Esophagus (tissue), 2 donors: ENCODE measurements around the gene THOC6. TPM values are rescaled to one million over a fixed set of nuclear protein-coding genes. Genes with fewer than 3 reads are reported as not detected.
"Not testable (repeated sequence)": the region's sequence is repeated elsewhere in the genome, so short reads cannot be mapped to it uniquely, and the experiment has no call there.

ENCODE experiments used
- H3K27ac ChIP-seq, 2 donors: one replicate each; pipeline ENCODE4 v1.5.1; 2013; ENCODE audit warnings: low read depth in 2 of 2, mild to moderate bottlenecking in 2 of 2, inconsistent platforms in 1 of 2, low read length in 1 of 2, moderate library complexity in 1 of 2
- H3K27me3 ChIP-seq, 2 donors: one replicate each; pipeline ENCODE4 v1.6.1; 2013; ENCODE audit warnings: low read length in 2 of 2, control low read depth in 1 of 2, mild to moderate bottlenecking in 1 of 2; ENCODE audit not compliant: insufficient read depth in 2 of 2, control insufficient read depth in 1 of 2
- H3K36me3 ChIP-seq, 2 donors: one replicate each; pipeline ENCODE4 v1.6.1; 2013; ENCODE audit warnings: low read length in 1 of 2; ENCODE audit not compliant: control insufficient read depth in 2 of 2, insufficient read depth in 2 of 2
- H3K4me1 ChIP-seq, 2 donors: one replicate each; pipeline ENCODE4 v1.6.1; 2013; ENCODE audit warnings: low read length in 1 of 2; ENCODE audit not compliant: control insufficient read depth in 2 of 2, insufficient read depth in 2 of 2
- H3K4me3 ChIP-seq, 2 donors: one replicate each; pipeline ENCODE4 v1.5.1; 2013; ENCODE audit warnings: low read length in 2 of 2, mild to moderate bottlenecking in 2 of 2, low read depth in 1 of 2, moderate library complexity in 1 of 2
- H3K9me3 ChIP-seq, 2 donors: one replicate each; pipeline ENCODE4 v1.6.1; 2013; ENCODE audit warnings: mild to moderate bottlenecking in 2 of 2, low read depth in 1 of 2, low read length in 1 of 2, moderate library complexity in 1 of 2; ENCODE audit not compliant: control insufficient read depth in 2 of 2, insufficient read depth in 1 of 2
- WGBS, 2 donors: extraction: QIAGEN DNeasy Blood & Tissue Kit; methylation state at CpG; one replicate each; pipeline ENCODE4 v1.1.7; 2013; 5-methylcytosine and 5-hydroxymethylcytosine counted together
- polyA plus RNA-seq, 2 donors: library from polyadenylated mRNA; stranded (reverse); fragments of 200-250 nt; gene quantifications; one replicate each; pipeline ENCODE4 v1.2.3, GENCODE V29; 2013
- donor health status: healthy with polysubstance abuse.
- donor health status: Bipolar disorder and iron deficiency.

Gene THOC6
- polyA plus RNA-seq, 2 donors, result 24.3 to 37.2 TPM

- Histone ChIP-seq H3K9me3 (peaks cover 0 to 3% of the 10 kb centered on the region in 2 donors), H3K4me3 (no peak overlapping the region), H3K36me3 (no peaks in the 10 kb centered on the region), H3K27me3 (no peaks in the 10 kb centered on the region), H3K27ac (peak overlapping the region in 1 of 2 donors; percentile 42), H3K4me1 (peaks cover 0 to 7% of the 10 kb centered on the region in 2 donors)
- WGBS, 2 donors, result 56% methylated on average over 9 of the region's 9 CpGs
These were observed 51.2 kb downstream of the THOC6 start for GRCh38 chr16:3074860-3075522.

- Histone ChIP-seq H3K27me3 (no peaks in the 10 kb centered on the region), H3K27ac (peak overlapping the region; percentile 5 to 42), H3K36me3 (no peaks in the 10 kb centered on the region), H3K4me1 (peaks cover 0 to 7% of the 10 kb centered on the region in 2 donors), H3K9me3 (peaks cover 0 to 3% of the 10 kb centered on the region in 2 donors), H3K4me3 (no peak overlapping the region)
- 44 to 59% methylated on average over 10 of the region's 10 CpGs for WGBS, 2 donors
These were observed 51.7 kb downstream of the THOC6 start for GRCh38 chr16:3075523-3075915.

GRCh38 chr16:3075946-3076345 lies 52.1 kb downstream of the THOC6 start:
- not testable (repeated sequence) for H3K9me3 ChIP-seq, H3K4me1 ChIP-seq, H3K27me3 ChIP-seq, H3K36me3 ChIP-seq, H3K4me3 ChIP-seq
- 91 to 93% methylated on average over 4 to 6 of the region's 6 CpGs for WGBS, 2 donors
- H3K27ac ChIP-seq, result peak overlapping the region; percentile 16 to 42

- Histone ChIP-seq H3K4me3 (no peak overlapping the region), H3K9me3 (peaks cover 0 to 3% of the 10 kb centered on the region in 2 donors), H3K27me3 (no peaks in the 10 kb centered on the region), H3K36me3 (no peaks in the 10 kb centered on the region), H3K27ac (peak overlapping the region in 1 of 2 donors; percentile 19), H3K4me1 (peaks cover 0 to 7% of the 10 kb centered on the region in 2 donors)
- WGBS, 2 donors, result 59 to 62% methylated on average over 6 of the region's 6 CpGs
These were observed 52.7 kb downstream of the THOC6 start for GRCh38 chr16:3076577-3076976.

Other genes starting within 250 kb of the THOC6 start
- 100 to 1,000 TPM; 361 to 887 TPM for gene ELOB, start 246.8 kb upstream of the THOC6 start, polyA plus RNA-seq
- gene PRSS33, start 236.5 kb upstream of the THOC6 start, polyA plus RNA-seq, result not detected
- not detected for gene PRSS41, start 225.6 kb upstream of the THOC6 start, polyA plus RNA-seq
- 1 to 10 TPM in 1 of 2 donors, under 1 TPM in 1; 0.86 to 1.8 TPM for gene PRSS21, start 206.8 kb upstream of the THOC6 start, polyA plus RNA-seq
- 1 to 10 TPM in 1 of 2 donors, under 1 TPM in 1; 0.77 to 1.1 TPM for gene ZG16B, start 193.7 kb upstream of the THOC6 start, polyA plus RNA-seq
- 100 to 1,000 TPM; 109 to 281 TPM for gene PRSS22, start 165.9 kb upstream of the THOC6 start, polyA plus RNA-seq
- 10 to 100 TPM; 23.9 to 30.9 TPM for gene FLYWCH2, start 140.8 kb upstream of the THOC6 start, polyA plus RNA-seq
- gene FLYWCH1, start 112.1 kb upstream of the THOC6 start, polyA plus RNA-seq, result 10 to 100 TPM; 12.9 to 20.2 TPM
- 1 to 10 TPM; 1.6 to 1.8 TPM for gene KREMEN2, start 59.8 kb upstream of the THOC6 start, polyA plus RNA-seq
- gene PAQR4, start 54.7 kb upstream of the THOC6 start, polyA plus RNA-seq, result 10 to 100 TPM in 1 of 2 donors, 1 to 10 TPM in 1; 9.6 to 18.8 TPM
- 10 to 100 TPM; 20.7 to 22.3 TPM for gene PKMYT1, start 43.6 kb upstream of the THOC6 start, polyA plus RNA-seq
- gene CLDN9, start 11.1 kb upstream of the THOC6 start, polyA plus RNA-seq, result under 1 TPM in 1 of 2 donors, not detected in 1; 0.02 TPM
- gene CLDN6, start 5.9 kb upstream of the THOC6 start, polyA plus RNA-seq, result under 1 TPM in 1 of 2 donors, not detected in 1; 0.06 TPM
- gene TNFRSF12A, start 3.7 kb upstream of the THOC6 start, polyA plus RNA-seq, result 10 to 100 TPM; 16.6 to 21.1 TPM
- gene HCFC1R1, start 93 bp upstream of the THOC6 start, polyA plus RNA-seq, result 10 to 100 TPM; 58.8 to 73.6 TPM
- 100 to 1,000 TPM; 144 to 149 TPM for gene BICDL2, start 12.9 kb downstream of the THOC6 start, polyA plus RNA-seq
- 1 to 10 TPM in 1 of 2 donors, under 1 TPM in 1; 0.51 to 2.6 TPM for gene MMP25, start 22.5 kb downstream of the THOC6 start, polyA plus RNA-seq
- 10 to 100 TPM; 16.5 to 19.0 TPM for gene IL32, start 41.6 kb downstream of the THOC6 start, polyA plus RNA-seq
- gene ZSCAN10, start 75.3 kb downstream of the THOC6 start, polyA plus RNA-seq, result not detected
- gene ZNF205, start 88.6 kb downstream of the THOC6 start, polyA plus RNA-seq, result 10 to 100 TPM in 1 of 2 donors, 1 to 10 TPM in 1; 8.4 to 18.0 TPM
- gene ZNF213, start 111.0 kb downstream of the THOC6 start, polyA plus RNA-seq, result 1 to 10 TPM; 6.5 to 9.4 TPM
- gene OR1F1, start 164.2 kb downstream of the THOC6 start, polyA plus RNA-seq, result not detected
- 1 to 10 TPM; 2.6 to 2.8 TPM for gene ZNF200, start 211.1 kb downstream of the THOC6 start, polyA plus RNA-seq
- under 1 TPM; 0.07 to 0.14 TPM for gene MEFV, start 232.6 kb downstream of the THOC6 start, polyA plus RNA-seq